Measurements from ENCODE around the gene THAP4. TPM values are rescaled to one million over a fixed set of nuclear protein-coding genes. Genes with fewer than 3 reads are reported as not detected.

THAP4 gene
- total and polyA plus RNA-seq, 2 of the 13 experiments (the other 11 are each of a cell fraction or from before 2014, with no cell fraction given) = 59.7 to 75.7 TPM

DNA sequence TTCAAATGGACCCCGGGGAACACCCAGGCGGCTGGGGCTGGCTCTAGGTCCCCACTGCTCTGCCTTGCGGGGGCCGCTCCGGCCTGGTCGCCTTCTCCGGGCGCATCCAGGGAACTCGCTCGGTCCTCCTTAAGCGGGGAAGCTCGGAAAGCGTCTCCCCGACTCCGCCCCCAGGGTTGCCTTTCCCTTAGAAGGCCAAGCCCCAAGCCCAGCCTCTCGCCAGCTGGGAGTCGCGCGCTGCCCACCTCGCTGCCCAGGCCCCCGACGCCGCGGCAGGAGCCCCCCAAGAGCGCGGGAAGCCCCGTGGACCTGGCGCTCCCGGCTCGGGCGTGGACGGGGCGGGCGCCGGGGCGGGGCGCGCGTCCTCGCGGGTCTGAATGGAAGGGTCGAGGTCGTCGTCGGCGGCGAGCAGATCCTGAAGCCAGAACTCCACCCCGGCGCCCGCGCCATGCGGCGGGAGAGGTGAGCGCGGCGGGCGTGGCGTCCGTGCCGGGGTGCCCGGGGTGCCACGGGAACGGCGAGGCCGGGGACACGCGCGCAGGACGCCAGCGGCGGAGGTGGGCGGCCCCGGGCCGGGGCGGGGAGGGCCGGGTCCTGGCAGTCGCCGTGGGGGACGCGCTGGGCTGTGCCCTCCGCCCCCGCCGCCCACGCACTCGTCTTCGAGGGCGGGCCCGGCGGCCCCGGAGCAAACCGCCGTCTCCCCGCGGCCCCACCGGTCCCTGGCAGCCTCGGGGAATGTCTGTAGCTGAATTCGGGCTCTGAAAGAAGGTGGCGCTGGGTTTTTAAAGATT lies 78.2 kb downstream of the THAP4 start, which contains the start of gene BOK (continued):
- TF ChIP-seq U2AF2 (IDR thresholded peaks at IDR 0.05; ENCODE audit: low read depth, low read length) (peak; percentile 85; the same call in 1 of the 2 replicates), SALL1 (CRISPR knock-in tag; IDR thresholded peaks at IDR 0.05) (peak; percentile 68), ZNF709 (CRISPR knock-in tag; IDR thresholded peaks at IDR 0.05) (0 out of 2 replicates have a peak, but pooled peaks have one; percentile 38), BRF2 (CRISPR knock-in tag; IDR thresholded peaks at IDR 0.05) (no peak), HOXD1 (CRISPR knock-in tag; IDR thresholded peaks at IDR 0.05) (no peak), JUN (CRISPR knock-in tag; IDR thresholded peaks at IDR 0.05) (no peak), ZNF691 (CRISPR knock-in tag; IDR thresholded peaks at IDR 0.05; ENCODE audit: borderline replicate concordance, low read depth) (peak; percentile 53; the same call in 1 of the 2 replicates), EZH2 (conservative IDR thresholded peaks at IDR 0.05; ENCODE audit: low read depth, low read length) (no peak), HMGXB4 (CRISPR knock-in tag; IDR thresholded peaks at IDR 0.05; ENCODE audit: borderline replicate concordance in 1 of 2, low read depth in 1 of 2) (peak; percentile 34 to 49; a peak in 1 of 4 replicates), SOX5 (CRISPR knock-in tag; IDR thresholded peaks at IDR 0.05; ENCODE audit: borderline replicate concordance) (0 out of 2 replicates have a peak, but pooled peaks have one; percentile 11), HDAC1 (CRISPR knock-in tag; IDR thresholded peaks at IDR 0.05) (peak; percentile 77), ZFX (CRISPR knock-in tag; IDR thresholded peaks at IDR 0.05; ENCODE audit: low read depth) (peak; percentile 78), ZNF605 (CRISPR knock-in tag; IDR thresholded peaks at IDR 0.05) (no peak), NFE2L2 (IDR thresholded peaks at IDR 0.05; ENCODE audit: low read length) (no peak), NCOA2 (CRISPR knock-in tag; IDR thresholded peaks at IDR 0.05) (0 out of 2 replicates have a peak, but pooled peaks have one; percentile 31), ARID5B (CRISPR knock-in tag; IDR thresholded peaks at IDR 0.05) (peak; percentile 34; the same call in 1 of the 2 replicates)
- TF ChIP-seq, protein P1, sequence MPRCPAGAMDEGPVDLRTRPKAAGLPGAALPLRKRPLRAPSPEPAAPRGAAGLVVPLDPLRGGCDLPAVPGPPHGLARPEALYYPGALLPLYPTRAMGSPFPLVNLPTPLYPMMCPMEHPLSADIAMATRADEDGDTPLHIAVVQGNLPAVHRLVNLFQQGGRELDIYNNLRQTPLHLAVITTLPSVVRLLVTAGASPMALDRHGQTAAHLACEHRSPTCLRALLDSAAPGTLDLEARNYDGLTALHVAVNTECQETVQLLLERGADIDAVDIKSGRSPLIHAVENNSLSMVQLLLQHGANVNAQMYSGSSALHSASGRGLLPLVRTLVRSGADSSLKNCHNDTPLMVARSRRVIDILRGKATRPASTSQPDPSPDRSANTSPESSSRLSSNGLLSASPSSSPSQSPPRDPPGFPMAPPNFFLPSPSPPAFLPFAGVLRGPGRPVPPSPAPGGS (CRISPR knock-in tag; IDR thresholded peaks at IDR 0.05) = peak; percentile 34; the same call in 1 of the 2 replicates
- TF ChIP-seq, protein P2, sequence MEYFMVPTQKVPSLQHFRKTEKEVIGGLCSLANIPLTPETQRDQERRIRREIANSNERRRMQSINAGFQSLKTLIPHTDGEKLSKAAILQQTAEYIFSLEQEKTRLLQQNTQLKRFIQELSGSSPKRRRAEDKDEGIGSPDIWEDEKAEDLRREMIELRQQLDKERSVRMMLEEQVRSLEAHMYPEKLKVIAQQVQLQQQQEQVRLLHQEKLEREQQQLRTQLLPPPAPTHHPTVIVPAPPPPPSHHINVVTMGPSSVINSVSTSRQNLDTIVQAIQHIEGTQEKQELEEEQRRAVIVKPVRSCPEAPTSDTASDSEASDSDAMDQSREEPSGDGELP (IDR thresholded peaks at IDR 0.05; ENCODE audit: borderline replicate concordance, low read depth) = peak; percentile 88; the same call in 1 of the 2 replicates
